GM13977 (cell line): Measurements from ENCODE around the gene GRAMD1A.

Source experiments
- DNase-seq: peaks from one replicate; pipeline ENCODE4 v3.0.0; 2012; ENCODE audit warnings: low spot score
- in situ Hi-C: fragments of 300-500 bp; cut with MboI; formaldehyde crosslinking; loops from one replicate; pipeline ENCODE4 v1.12.0; 2022; ENCODE audit warnings: low sequenced_read_pairs, low pct_unique_long_range_greater_than_20kb, mixed read lengths, inconsistent platforms; ENCODE audit not compliant: unreplicated experiment
- TF ChIP-seq, protein P1 (sequence below): IDR thresholded peaks from 2 replicates; pipeline ENCODE4 v1.5.1; 2012; ENCODE audit warnings: mild to moderate bottlenecking, control low read depth; ENCODE audit not compliant: insufficient read depth; ENCODE audit errors: extremely low read depth, missing control alignments

GRAMD1A gene

DNA sequence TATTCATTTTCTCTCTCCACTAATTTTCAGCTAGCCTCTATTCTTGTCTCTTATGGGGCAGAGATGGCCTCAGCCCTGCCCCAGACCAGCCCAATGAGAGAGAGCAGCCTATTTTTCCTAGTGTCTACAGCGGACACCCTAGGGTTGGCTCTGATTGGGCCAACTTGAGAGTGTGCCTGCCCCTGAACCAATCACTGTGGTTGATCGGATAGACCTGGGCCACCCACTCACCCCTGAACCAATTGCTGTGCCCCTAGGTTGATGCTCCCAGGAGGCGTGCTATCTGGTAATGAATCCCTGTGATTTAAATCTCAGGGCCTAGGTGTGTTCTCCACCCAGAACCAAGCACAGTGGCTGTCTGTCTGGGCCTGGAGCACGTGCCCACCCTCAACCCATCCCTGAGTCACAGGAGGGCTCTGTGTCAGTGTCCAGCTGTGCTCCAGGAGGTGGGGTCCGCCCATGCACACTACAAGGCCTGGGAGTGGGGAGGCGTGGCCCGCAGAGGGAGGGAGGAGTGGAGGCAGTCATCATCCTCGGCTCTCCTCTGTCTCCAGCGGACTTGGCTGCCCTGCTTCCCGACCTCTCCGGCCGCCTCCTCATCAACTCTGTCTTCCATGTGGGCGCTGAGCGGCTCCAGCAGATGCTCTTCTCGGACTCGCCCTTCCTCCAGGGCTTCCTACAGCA lies 15.3 kb downstream of the GRAMD1A start:
- in situ Hi-C loops, result loop anchor here (10.0 kb wide), 1 partner anchor 51 kb away; the partner anchor contains the start of gene ZNF792
- no peak for DNase-seq
- TF ChIP-seq, protein P1, sequence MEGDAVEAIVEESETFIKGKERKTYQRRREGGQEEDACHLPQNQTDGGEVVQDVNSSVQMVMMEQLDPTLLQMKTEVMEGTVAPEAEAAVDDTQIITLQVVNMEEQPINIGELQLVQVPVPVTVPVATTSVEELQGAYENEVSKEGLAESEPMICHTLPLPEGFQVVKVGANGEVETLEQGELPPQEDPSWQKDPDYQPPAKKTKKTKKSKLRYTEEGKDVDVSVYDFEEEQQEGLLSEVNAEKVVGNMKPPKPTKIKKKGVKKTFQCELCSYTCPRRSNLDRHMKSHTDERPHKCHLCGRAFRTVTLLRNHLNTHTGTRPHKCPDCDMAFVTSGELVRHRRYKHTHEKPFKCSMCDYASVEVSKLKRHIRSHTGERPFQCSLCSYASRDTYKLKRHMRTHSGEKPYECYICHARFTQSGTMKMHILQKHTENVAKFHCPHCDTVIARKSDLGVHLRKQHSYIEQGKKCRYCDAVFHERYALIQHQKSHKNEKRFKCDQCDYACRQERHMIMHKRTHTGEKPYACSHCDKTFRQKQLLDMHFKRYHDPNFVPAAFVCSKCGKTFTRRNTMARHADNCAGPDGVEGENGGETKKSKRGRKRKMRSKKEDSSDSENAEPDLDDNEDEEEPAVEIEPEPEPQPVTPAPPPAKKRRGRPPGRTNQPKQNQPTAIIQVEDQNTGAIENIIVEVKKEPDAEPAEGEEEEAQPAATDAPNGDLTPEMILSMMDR, result no peak

DNA sequence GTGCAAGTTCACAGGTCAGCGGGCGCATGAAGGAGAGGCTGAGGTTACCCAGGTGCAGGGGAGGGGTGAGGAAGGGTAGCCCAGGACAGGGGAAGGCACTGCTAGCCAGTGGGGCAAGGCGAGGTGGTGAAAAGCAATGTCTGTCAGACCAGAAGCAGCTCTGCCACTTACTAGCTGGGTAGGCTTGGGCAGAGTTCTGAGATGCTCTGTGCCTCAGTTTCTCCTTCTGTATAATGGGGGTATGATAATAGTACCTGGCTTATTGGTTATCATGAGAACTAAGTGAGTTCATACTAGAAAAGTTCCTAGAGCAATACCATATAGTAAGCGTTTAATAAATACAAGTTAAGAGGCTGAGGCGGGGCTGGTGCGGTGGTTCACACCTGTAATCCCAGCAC lies 15.8 kb downstream of the GRAMD1A start:
- in situ Hi-C loops, result loop anchor here (10.0 kb wide), 1 partner anchor 51 kb away; the partner anchor contains the start of gene ZNF792
- TF ChIP-seq, protein P1, result no peak
- no peak for DNase-seq

DNA sequence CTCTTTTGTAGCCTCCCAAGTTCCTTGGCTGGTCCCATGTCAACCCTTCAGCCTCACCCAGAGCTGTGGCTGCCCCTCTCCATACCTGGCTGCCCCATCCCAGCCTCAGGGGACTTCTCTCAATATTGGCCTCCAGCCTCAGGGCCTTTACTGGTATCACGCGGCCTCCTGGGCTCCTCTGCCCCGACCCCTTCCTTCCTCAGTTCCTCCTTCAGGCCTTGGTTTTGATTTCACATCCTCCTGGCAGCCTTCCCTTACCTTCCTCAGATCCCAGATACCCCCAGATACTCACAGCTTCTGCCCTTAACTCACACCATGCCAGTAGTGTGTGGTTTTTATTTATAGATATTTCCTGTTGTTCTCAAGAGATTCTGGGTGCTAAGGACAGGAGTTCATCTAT lies 17.4 kb downstream of the GRAMD1A start:
- TF ChIP-seq, protein P1, result no peak
- in situ Hi-C loops, result loop anchor here (10.0 kb wide), 1 partner anchor 53 kb away; the partner anchor contains the start of gene ZNF792

DNA sequence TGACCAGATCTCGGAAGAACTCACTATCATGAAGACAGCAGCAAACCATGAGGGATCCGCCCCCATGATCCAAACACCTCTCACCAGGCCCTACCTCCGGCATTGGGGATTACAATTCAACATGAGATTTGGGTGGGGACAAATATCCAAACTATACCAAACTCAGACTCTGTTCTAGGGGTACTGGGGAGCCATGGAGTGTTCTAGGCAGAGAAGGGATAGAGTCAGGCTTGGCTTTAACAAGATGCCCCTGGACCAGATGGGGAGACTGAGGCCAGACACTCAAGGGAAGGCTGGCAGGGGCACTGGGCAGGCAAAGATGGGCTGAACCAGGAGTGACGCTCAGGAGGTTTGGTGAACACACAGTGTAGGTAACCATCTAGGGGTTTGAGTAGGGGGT lies 18.3 kb downstream of the GRAMD1A start:
- no peak for DNase-seq
- in situ Hi-C loops, result loop anchor here (10.0 kb wide), 1 partner anchor 54 kb away; the partner anchor contains the start of gene ZNF792
- TF ChIP-seq, protein P1, result no peak

More for the DNA sequence above, 17.4 kb downstream of the GRAMD1A start:
- no peak for DNase-seq

DNA sequence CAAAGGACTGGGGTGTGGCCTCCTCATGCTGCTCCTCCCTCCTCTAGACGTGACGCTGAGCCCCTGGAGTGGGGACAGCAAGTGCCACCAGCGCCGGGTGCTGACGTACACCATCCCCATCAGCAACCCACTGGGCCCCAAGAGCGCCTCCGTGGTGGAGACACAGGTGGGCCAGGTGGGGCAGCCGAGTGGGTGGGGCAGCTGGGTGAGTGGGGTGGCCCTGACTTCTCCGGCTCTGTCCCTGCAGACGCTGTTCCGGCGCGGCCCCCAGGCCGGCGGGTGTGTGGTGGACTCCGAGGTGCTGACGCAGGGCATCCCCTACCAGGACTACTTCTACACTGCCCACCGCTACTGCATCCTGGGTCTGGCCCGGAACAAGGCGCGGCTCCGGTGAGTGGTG lies 19.0 kb downstream of the GRAMD1A start:
- DNase-seq, result no peak
- in situ Hi-C loops, result loop anchor here (10.0 kb wide), 1 partner anchor 54 kb away; the partner anchor contains the start of gene ZNF792
- TF ChIP-seq, protein P1, result no peak

DNA sequence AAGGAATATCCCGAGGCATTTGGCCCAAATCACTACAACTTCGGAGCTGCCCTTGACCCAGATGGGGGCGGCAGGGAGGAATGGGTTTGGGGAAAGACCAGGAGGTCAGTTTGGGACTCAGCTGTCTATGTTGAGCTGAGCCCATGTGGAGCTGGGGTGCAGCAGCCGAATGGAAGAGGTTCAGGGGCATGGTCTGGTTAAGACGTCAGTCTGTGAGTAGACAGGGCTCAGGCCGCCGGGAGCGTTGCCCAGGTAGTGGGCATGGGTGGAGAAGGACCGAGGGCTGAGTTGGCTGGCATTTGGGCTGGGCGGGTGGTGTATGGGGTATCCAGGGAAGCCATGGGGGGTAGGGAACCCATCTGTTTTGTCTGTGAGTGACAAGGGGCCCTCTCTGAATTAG lies 20.9 kb downstream of the GRAMD1A start:
- DNase-seq, result no peak
- TF ChIP-seq, protein P1, result no peak
- in situ Hi-C loops, result no loop called here
